H9 (cell line): ENCODE results near the gene AATK. TPM values are rescaled to one million over a fixed set of nuclear protein-coding genes. Genes with fewer than 3 reads are reported as not detected.

Experiments used
- DNase-seq: peaks from one replicate; pipeline ENCODE4 v3.0.0-alpha.2; 2017
- H2AFZ ChIP-seq: one replicate; pipeline ENCODE4 v1.6.1; 2013; ENCODE audit warnings: mild to moderate bottlenecking, low read length, control low read depth, moderate library complexity
- H2AK5ac ChIP-seq: 2 replicates; pipeline ENCODE4 v1.6.1; 2013; ENCODE audit warnings: low read length, control low read depth, mixed read lengths; ENCODE audit not compliant: insufficient read length
- H2BK120ac ChIP-seq: one replicate; pipeline ENCODE4 v1.6.1; 2013; ENCODE audit warnings: low read depth, mild to moderate bottlenecking, low read length, control low read depth, inconsistent platforms; ENCODE audit not compliant: poor library complexity, severe bottlenecking
- H2BK12ac ChIP-seq: 2 replicates; pipeline ENCODE4 v1.6.1; 2013; ENCODE audit warnings: low read length, control low read depth, mixed read lengths, low read depth; ENCODE audit not compliant: insufficient read length
- H2BK15ac ChIP-seq: 2 replicates; pipeline ENCODE4 v1.6.1; 2013; ENCODE audit warnings: low read depth, low read length, control low read depth
- H2BK20ac ChIP-seq: one replicate; pipeline ENCODE4 v1.6.1; 2013; ENCODE audit warnings: low read depth, mild to moderate bottlenecking, low read length, control low read depth, inconsistent platforms; ENCODE audit not compliant: poor library complexity, severe bottlenecking
- H2BK5ac ChIP-seq: 2 replicates; pipeline ENCODE4 v1.6.1; 2013; ENCODE audit warnings: low read length, control low read depth, mixed read lengths; ENCODE audit not compliant: insufficient read length
- H3K14ac ChIP-seq: 2 replicates; pipeline ENCODE4 v1.6.1; 2013; ENCODE audit warnings: low read length, control low read depth; ENCODE audit not compliant: insufficient read depth
- H3K18ac ChIP-seq: 2 replicates; pipeline ENCODE4 v1.6.1; 2013; ENCODE audit warnings: low read depth, mild to moderate bottlenecking, mixed read lengths, low read length, control low read depth; ENCODE audit not compliant: insufficient read length
- H3K23ac ChIP-seq: 2 replicates; pipeline ENCODE4 v1.6.1; 2013; ENCODE audit warnings: low read length, control low read depth, mixed read lengths, low read depth; ENCODE audit not compliant: insufficient read length
- H3K23me2 ChIP-seq: 2 replicates; pipeline ENCODE4 v1.6.1; 2013; ENCODE audit warnings: low read depth, mild to moderate bottlenecking, mixed read lengths, low read length, control low read depth; ENCODE audit not compliant: insufficient read length, poor library complexity, severe bottlenecking
- H3K27ac ChIP-seq: 2 replicates; pipeline ENCODE4 v1.5.1; 2013; ENCODE audit warnings: low read length, control low read depth, mixed read lengths, low read depth; ENCODE audit not compliant: insufficient read length
- H3K27me3 ChIP-seq: 2 replicates; pipeline ENCODE4 v1.6.1; 2013; ENCODE audit warnings: low read length, control low read depth, inconsistent platforms; ENCODE audit not compliant: insufficient read depth
- H3K4ac ChIP-seq: 2 replicates; pipeline ENCODE4 v1.6.1; 2013; ENCODE audit warnings: low read depth, mild to moderate bottlenecking, control low read depth, inconsistent platforms, low read length, moderate library complexity
- H3K4me1 ChIP-seq: 2 replicates; pipeline ENCODE4 v1.6.1; 2013; ENCODE audit warnings: low read length, control low read depth, inconsistent platforms; ENCODE audit not compliant: insufficient read depth
- H3K4me2 ChIP-seq: 2 replicates; pipeline ENCODE4 v1.6.1; 2013; ENCODE audit warnings: low read length, control low read depth, mixed read lengths; ENCODE audit not compliant: insufficient read length, insufficient read depth
- H3K56ac ChIP-seq: 2 replicates; pipeline ENCODE4 v1.6.1; 2013; ENCODE audit warnings: low read depth, mild to moderate bottlenecking, mixed read lengths, low read length, control low read depth; ENCODE audit not compliant: insufficient read length
- H3K79me1 ChIP-seq: 2 replicates; pipeline ENCODE4 v1.6.1; 2013; ENCODE audit warnings: low read depth, mild to moderate bottlenecking, moderate library complexity, low read length, control low read depth, inconsistent platforms; ENCODE audit not compliant: insufficient read depth, poor library complexity, severe bottlenecking
- H3K79me2 ChIP-seq: 2 replicates; pipeline ENCODE4 v1.6.1; 2013; ENCODE audit warnings: low read length, control low read depth, inconsistent platforms; ENCODE audit not compliant: insufficient read depth
- H3K9ac ChIP-seq: 2 replicates; pipeline ENCODE4 v1.6.1; 2013; ENCODE audit warnings: low read length, control low read depth, mixed read lengths; ENCODE audit not compliant: insufficient read length; ENCODE audit errors: extremely low read depth
- H3K9me3 ChIP-seq: one replicate; pipeline ENCODE4 v1.6.1; 2013; ENCODE audit warnings: low read depth, low read length, inconsistent platforms; ENCODE audit not compliant: control insufficient read depth
- H3T11ph ChIP-seq: one replicate; pipeline ENCODE4 v1.6.1; 2013; ENCODE audit warnings: mild to moderate bottlenecking, low read length, control low read depth, inconsistent platforms
- H4K20me1 ChIP-seq: one replicate; pipeline ENCODE4 v1.6.1; 2013; ENCODE audit not compliant: control insufficient read depth, insufficient read length, insufficient read depth
- H4K5ac ChIP-seq: 2 replicates; pipeline ENCODE4 v1.6.1; 2013; ENCODE audit warnings: low read depth, mild to moderate bottlenecking, mixed read lengths, low read length, control low read depth; ENCODE audit not compliant: insufficient read length
- H4K8ac ChIP-seq: replicated peaks from 2 replicates; pipeline ENCODE4 v1.6.1; 2013; ENCODE audit warnings: low read length, control low read depth, mixed read lengths, low read depth; ENCODE audit not compliant: insufficient read length
- H4K91ac ChIP-seq: 2 replicates; pipeline ENCODE4 v1.6.1; 2013; ENCODE audit warnings: low read depth, mild to moderate bottlenecking, moderate library complexity, mixed read lengths, low read length, control low read depth; ENCODE audit not compliant: insufficient read length
- H3K27ac Mint-ChIP-seq, 3 experiments: 2 replicates in 2 of 3; 3 replicates in 1 of 3; pipeline ENCODE4 v1.8.0; 2020 to 2021; ENCODE audit warnings: mixed read lengths in 3 of 3, mild to moderate bottlenecking in 1 of 3, moderate library complexity in 1 of 3
- H3K27me3 Mint-ChIP-seq: 2 replicates; pipeline ENCODE4 v1.8.0; 2021; ENCODE audit warnings: low read depth, mild to moderate bottlenecking, moderate library complexity, mixed read lengths
- H3K36me3 Mint-ChIP-seq, 3 experiments: 2 replicates in 2 of 3; 3 replicates in 1 of 3; pipeline ENCODE4 v1.8.0; 2020 to 2021; ENCODE audit warnings: low read depth in 3 of 3, mixed read lengths in 3 of 3; ENCODE audit not compliant: insufficient read depth in 1 of 3
- H3K4me1 Mint-ChIP-seq, 2 experiments: 2 replicates each; pipeline ENCODE4 v1.8.0; 2020; ENCODE audit warnings: mixed read lengths in 2 of 2
- H3K4me3 Mint-ChIP-seq, 2 experiments: 2 replicates in 1 of 2; 3 replicates in 1 of 2; pipeline ENCODE4 v1.8.0; 2020 to 2021; ENCODE audit warnings: mild to moderate bottlenecking in 2 of 2, mixed read lengths in 2 of 2, moderate library complexity in 1 of 2
- H3K9me3 Mint-ChIP-seq, 2 experiments: 2 replicates in 1 of 2; 3 replicates in 1 of 2; pipeline ENCODE4 v1.8.0; 2020; ENCODE audit warnings: mild to moderate bottlenecking in 2 of 2, mixed read lengths in 2 of 2, moderate library complexity in 1 of 2
- CTCF ChIP-seq: fragments of 200-600 bp; sonication (generic); conservative IDR thresholded peaks from 3 replicates; pipeline ENCODE4 v1.8.0; 2021; ENCODE audit warnings: antibody characterized with exemption, mild to moderate bottlenecking
- WGBS: extraction: QIAGEN DNeasy Blood & Tissue Kit; methylation state at CpG from one replicate; pipeline ENCODE4 v1.1.7; 2013; ENCODE audit warnings: missing lambda C conversion rate, low lambda C conversion rate, mixed read lengths; ENCODE audit not compliant: insufficient read length; ENCODE audit errors: extremely low coverage; 5-methylcytosine and 5-hydroxymethylcytosine counted together
- total RNA-seq: library from RNA; stranded (reverse); gene quantifications from 2 replicates; pipeline ENCODE4 v1.2.1, GENCODE V29; 2021

Gene AATK
- total RNA-seq, 1 experiment from 2014 or later = 2.4 TPM

GRCh38 chr17:81197831-81198490, 31.9 kb upstream of the AATK start:
- no peaks in the 10 kb centered on the region for H3K79me1 ChIP-seq
- no peak overlapping the region for H3K4ac ChIP-seq
- no peak overlapping the region for H4K8ac ChIP-seq
- no peak overlapping the region for H3K14ac ChIP-seq
- WGBS = no CpG with 5 or more reads among the region's 21 CpGs
- no peak overlapping the region for H3K4me2 ChIP-seq
- no peak overlapping the region for H2BK5ac ChIP-seq
- no peak overlapping the region for H4K91ac ChIP-seq
- no peak overlapping the region for H3T11ph ChIP-seq
- H4K20me1 ChIP-seq = no peaks in the 10 kb centered on the region
- Mint-ChIP-seq H3K9me3 (no peaks in the 10 kb centered on the region), H3K36me3 (peaks cover 0 to 22% (median 13%) of the 10 kb centered on the region in 3 experiments; a peak in 5 of 7 replicates), H3K27me3 (no peaks in the 10 kb centered on the region), H3K4me1 (peaks cover 3% of the 10 kb centered on the region in 2 experiments; a peak in 2 of 4 replicates), H3K27ac (no peak overlapping the region), H3K4me3 (no peak overlapping the region)
- H3K23ac ChIP-seq = no peak overlapping the region
- H2AK5ac ChIP-seq = no peak overlapping the region
- no peak overlapping the region for H2BK120ac ChIP-seq
- no peak overlapping the region for H2BK12ac ChIP-seq
- H3K27me3 ChIP-seq = no peaks in the 10 kb centered on the region
- no peak overlapping the region for H2AFZ ChIP-seq
- DNase-seq = no peak
- no peak overlapping the region for H4K5ac ChIP-seq
- H2BK15ac ChIP-seq = no peak overlapping the region
- no peak overlapping the region for H3K18ac ChIP-seq
- H3K56ac ChIP-seq = no peak overlapping the region
- H3K27ac ChIP-seq = no peak overlapping the region
- TF ChIP-seq CTCF = no peak
- no peaks in the 10 kb centered on the region for H3K4me1 ChIP-seq
- no peaks in the 10 kb centered on the region for H3K79me2 ChIP-seq
- no peak overlapping the region for H2BK20ac ChIP-seq
- H3K23me2 ChIP-seq = no peaks in the 10 kb centered on the region
- no peaks in the 10 kb centered on the region for H3K9me3 ChIP-seq
- no peak overlapping the region for H3K9ac ChIP-seq
